ENCODE data around the gene HOXC6. TPM values are rescaled to one million over a fixed set of nuclear protein-coding genes. Genes with fewer than 3 reads are reported as not detected.

Gene HOXC6
- total RNA-seq, 1 donor from 2014 or later, result 1.1 TPM

DNA sequence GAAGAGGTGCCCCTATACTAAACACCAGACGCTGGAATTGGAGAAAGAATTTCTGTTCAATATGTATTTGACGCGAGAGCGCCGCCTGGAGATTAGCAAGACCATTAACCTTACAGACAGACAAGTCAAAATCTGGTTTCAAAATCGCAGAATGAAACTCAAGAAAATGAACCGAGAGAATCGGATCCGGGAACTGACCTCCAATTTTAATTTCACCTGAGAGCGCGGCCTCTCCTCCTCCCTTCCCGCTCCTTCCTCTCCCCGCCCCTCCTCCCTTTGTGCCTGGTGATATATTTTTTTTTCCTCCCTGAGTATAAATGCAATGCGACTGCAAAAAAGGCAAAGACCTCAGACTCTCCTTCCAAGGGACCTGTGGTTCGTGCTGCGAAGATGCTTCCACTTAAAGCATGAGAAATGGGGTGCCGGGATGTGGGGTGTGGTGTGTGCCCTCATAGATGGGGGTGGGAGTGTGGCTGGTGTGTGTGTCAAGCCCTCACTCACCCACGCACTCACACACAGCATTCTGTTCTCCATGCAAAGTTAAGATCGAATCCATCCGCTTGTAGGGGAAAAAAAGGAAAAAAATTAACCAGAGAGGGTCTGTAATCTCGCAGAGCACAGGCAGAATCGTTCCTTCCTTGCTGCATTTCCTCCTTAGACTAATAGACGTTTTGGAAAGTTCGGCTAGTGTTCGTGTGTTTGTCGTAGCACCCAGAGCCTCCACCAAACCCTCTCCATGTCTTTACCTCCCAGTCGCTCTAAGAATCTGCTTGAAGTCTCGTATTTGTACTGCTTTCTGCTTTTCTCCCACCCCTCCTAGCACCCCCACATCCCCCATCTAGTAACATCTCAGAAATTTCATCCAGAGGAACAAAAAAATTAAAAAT is 38.8 kb upstream of the HOXC6 start:
- Histone ChIP-seq H3K36me3 (ENCODE audit: control insufficient read depth, insufficient read depth, low read length) (no peaks in the 10 kb centered on the region), H3K4me3 (ENCODE audit: low read depth, low read length) (no peak overlapping the region), H3K27me3 (ENCODE audit: control insufficient read depth, insufficient read depth, low read length) (peaks cover 43% of the 10 kb centered on the region)
- no peak for DNase-seq (ENCODE audit: low read depth)
- TF ChIP-seq, protein P1, sequence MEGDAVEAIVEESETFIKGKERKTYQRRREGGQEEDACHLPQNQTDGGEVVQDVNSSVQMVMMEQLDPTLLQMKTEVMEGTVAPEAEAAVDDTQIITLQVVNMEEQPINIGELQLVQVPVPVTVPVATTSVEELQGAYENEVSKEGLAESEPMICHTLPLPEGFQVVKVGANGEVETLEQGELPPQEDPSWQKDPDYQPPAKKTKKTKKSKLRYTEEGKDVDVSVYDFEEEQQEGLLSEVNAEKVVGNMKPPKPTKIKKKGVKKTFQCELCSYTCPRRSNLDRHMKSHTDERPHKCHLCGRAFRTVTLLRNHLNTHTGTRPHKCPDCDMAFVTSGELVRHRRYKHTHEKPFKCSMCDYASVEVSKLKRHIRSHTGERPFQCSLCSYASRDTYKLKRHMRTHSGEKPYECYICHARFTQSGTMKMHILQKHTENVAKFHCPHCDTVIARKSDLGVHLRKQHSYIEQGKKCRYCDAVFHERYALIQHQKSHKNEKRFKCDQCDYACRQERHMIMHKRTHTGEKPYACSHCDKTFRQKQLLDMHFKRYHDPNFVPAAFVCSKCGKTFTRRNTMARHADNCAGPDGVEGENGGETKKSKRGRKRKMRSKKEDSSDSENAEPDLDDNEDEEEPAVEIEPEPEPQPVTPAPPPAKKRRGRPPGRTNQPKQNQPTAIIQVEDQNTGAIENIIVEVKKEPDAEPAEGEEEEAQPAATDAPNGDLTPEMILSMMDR (IDR thresholded peaks at IDR 0.05; ENCODE audit: insufficient read depth, low read length, poor library complexity, severe bottlenecking), result peak; percentile 58

DNA sequence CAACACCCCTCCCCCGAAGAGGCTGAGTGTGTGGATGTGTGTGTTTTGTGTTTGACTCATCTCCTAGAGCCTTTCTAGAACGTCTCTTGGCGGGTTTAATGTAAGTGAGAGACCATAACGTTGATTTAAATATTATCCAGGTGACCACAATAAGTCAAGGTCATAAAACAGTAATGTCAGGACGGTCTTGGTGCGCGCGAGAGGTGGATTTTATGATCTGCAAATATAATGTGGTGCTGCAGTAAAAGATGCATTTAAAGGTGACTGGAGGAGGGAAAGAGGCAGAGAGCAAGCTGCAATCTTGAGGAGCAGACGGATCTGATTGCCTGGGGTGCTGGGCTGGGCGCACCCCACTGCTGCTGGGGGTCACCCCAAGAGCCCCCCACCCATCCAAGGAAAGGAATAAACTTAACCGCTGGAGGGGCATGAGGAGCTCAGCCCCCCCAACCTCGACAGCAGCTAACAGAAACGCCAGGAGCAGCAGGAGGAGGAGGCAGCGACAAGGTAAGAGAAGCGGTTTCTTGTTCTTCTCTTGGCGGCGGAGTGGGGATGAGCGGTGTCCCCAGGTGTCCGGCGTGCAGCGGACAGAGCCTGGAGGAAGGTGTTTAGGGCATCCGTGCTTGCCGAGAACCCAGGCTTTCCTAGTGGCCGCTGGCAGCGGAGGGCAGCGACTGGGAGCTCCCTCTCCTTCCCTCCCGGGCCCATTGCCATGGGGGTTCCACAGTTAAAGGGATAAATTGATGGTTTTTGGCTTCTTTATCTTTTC is 37.7 kb upstream of the HOXC6 start:
- no peak for DNase-seq (ENCODE audit: low read depth)
- no peaks in the 10 kb centered on the region for H3K36me3 ChIP-seq (ENCODE audit: control insufficient read depth, insufficient read depth, low read length)
- H3K4me3 ChIP-seq (ENCODE audit: low read depth, low read length), result peak overlapping the region; percentile 24
- TF ChIP-seq, protein P1 (IDR thresholded peaks at IDR 0.05; ENCODE audit: insufficient read depth, low read length, poor library complexity, severe bottlenecking), result no peak
- peaks cover 49% of the 10 kb centered on the region for H3K27me3 ChIP-seq (ENCODE audit: control insufficient read depth, insufficient read depth, low read length)

DNA sequence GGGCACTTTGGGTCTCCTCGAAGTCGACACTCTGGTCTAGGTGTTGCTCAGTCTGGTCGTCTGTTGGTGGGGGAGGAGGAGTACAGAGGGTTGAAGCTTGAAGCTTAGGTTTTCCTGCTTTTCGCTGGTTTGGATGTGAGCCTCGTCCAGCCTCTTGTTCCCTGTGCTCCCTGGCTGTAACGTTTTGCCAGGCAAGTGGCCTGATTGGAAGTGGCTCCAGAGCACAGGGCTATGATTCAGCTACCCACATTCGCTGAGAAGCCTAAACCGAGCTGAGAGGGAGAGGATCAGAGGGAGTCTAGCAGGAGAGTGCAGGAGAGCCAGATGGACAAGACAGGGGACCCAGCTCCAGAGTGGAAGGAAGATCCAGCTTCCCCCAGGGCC is 37.2 kb upstream of the HOXC6 start:
- no peak for DNase-seq (ENCODE audit: low read depth)
- TF ChIP-seq, protein P1 (IDR thresholded peaks at IDR 0.05; ENCODE audit: insufficient read depth, low read length, poor library complexity, severe bottlenecking), result no peak
- H3K36me3 ChIP-seq (ENCODE audit: control insufficient read depth, insufficient read depth, low read length), result no peaks in the 10 kb centered on the region
- H3K4me3 ChIP-seq (ENCODE audit: low read depth, low read length), result peak overlapping the region; percentile 24
- H3K27me3 ChIP-seq (ENCODE audit: control insufficient read depth, insufficient read depth, low read length), result peaks cover 47% of the 10 kb centered on the region

DNA sequence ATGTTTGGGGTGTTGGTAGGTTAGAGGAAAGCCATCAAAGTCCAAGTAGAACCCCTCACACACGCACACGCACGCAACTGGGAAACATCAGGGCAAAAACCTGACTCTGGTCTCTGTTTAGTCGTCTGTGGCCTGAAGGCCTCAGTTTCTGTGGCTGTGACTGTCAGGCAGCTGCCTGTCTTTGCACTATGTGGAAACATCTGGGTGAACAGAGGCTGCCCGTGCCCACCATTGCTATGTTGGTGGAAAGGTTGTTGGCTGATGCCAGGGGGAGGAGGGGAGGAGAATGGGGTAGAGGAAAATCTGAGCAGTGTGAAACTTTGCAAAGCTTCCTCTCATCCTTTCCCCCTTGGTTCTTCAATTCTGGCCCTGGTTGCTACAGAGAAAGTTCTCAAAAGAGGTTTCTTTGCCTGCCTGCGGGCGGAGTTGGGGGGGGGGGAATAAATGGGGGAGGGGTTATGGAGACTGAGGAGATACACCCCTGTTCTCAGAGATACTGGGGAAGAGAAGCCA is 35.8 kb upstream of the HOXC6 start:
- no peak for DNase-seq (ENCODE audit: low read depth)
- TF ChIP-seq, protein P1 (IDR thresholded peaks at IDR 0.05; ENCODE audit: insufficient read depth, low read length, poor library complexity, severe bottlenecking), result no peak
- Histone ChIP-seq H3K4me3 (ENCODE audit: low read depth, low read length) (no peak overlapping the region), H3K36me3 (ENCODE audit: control insufficient read depth, insufficient read depth, low read length) (no peaks in the 10 kb centered on the region), H3K27me3 (ENCODE audit: control insufficient read depth, insufficient read depth, low read length) (peaks cover 49% of the 10 kb centered on the region)

DNA sequence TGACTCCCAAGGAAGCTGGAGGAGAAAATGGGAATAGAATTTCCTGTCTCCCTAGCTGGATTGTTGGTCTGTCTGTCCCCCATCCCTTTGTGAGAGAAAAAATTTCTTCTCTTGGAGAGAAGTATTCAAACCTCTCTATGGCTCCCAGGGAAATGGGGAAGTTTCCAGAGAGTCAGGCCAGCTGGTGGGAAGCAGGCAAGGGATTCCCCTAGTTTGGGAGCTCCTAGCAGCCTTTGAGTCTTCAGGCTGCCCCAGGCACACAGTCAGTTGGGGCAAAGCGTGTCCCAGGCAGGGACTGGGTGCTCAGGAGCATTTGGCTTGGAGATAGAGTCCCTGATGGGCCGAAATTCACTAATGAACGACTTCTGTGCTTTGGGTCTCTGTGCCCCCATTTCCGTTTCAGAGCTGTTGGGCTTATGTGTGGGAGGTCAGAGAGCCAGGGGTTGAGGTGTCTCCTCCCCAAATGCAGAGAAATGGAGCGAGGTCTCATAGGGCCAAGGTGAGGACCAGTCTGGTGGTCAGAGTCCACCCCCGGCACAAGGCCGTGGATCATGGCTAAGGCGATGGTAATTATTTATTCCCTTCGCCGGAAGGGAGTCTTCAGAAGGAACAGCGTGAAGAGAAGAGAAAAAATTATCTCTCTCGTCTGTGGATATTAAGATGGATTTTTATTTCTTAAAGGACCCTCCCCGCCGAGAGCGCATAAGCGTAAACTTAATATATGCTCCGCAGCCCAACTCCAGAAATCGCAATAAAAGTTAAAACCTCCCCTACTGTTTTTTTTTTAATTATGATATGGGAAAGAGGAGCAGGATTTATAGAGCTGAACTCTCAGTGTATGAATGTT is 34.9 kb upstream of the HOXC6 start:
- no peak for DNase-seq (ENCODE audit: low read depth)
- peaks cover 54% of the 10 kb centered on the region for H3K27me3 ChIP-seq (ENCODE audit: control insufficient read depth, insufficient read depth, low read length)
- TF ChIP-seq, protein P1 (IDR thresholded peaks at IDR 0.05; ENCODE audit: insufficient read depth, low read length, poor library complexity, severe bottlenecking), result no peak
- H3K4me3 ChIP-seq (ENCODE audit: low read depth, low read length), result peak overlapping the region; percentile 6
- no peaks in the 10 kb centered on the region for H3K36me3 ChIP-seq (ENCODE audit: control insufficient read depth, insufficient read depth, low read length)

Data from kidney epithelial cell (primary cell).